ENCODE measurements around the gene CAPG.

Gene CAPG

DNA sequence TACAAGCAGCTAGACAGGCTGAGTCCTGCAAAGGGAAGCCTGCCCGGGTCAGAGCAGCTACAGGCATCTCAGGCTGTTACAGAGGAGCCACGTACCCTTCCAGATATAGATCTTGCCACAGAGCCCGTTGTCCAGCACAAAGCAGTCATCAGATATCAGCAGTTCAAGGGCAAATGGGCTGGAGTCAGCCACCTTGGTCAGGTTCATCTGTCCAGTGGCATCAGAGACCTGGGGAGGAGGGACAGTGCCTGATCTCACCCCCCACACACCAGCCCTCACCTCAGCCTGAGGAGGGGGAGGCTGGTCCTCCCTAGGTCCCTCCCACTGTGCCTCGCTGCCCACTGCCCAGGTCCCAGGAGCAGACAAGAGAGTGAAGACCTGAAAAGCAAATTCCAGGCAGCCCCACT lies 12.2 kb downstream of the CAPG start:
- no peak overlapping the region for H3K4me3 ChIP-seq (ENCODE audit: low read depth, low read length)
- DNase-seq (ENCODE audit: low read depth), result no peak
- in situ Hi-C loops (cut with HindIII; ENCODE audit: low sequenced_read_pairs), result no loop called here
- TF ChIP-seq, protein P1, sequence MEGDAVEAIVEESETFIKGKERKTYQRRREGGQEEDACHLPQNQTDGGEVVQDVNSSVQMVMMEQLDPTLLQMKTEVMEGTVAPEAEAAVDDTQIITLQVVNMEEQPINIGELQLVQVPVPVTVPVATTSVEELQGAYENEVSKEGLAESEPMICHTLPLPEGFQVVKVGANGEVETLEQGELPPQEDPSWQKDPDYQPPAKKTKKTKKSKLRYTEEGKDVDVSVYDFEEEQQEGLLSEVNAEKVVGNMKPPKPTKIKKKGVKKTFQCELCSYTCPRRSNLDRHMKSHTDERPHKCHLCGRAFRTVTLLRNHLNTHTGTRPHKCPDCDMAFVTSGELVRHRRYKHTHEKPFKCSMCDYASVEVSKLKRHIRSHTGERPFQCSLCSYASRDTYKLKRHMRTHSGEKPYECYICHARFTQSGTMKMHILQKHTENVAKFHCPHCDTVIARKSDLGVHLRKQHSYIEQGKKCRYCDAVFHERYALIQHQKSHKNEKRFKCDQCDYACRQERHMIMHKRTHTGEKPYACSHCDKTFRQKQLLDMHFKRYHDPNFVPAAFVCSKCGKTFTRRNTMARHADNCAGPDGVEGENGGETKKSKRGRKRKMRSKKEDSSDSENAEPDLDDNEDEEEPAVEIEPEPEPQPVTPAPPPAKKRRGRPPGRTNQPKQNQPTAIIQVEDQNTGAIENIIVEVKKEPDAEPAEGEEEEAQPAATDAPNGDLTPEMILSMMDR (IDR thresholded peaks at IDR 0.05; ENCODE audit: low read depth, low read length, missing control alignments), result no peak

DNA sequence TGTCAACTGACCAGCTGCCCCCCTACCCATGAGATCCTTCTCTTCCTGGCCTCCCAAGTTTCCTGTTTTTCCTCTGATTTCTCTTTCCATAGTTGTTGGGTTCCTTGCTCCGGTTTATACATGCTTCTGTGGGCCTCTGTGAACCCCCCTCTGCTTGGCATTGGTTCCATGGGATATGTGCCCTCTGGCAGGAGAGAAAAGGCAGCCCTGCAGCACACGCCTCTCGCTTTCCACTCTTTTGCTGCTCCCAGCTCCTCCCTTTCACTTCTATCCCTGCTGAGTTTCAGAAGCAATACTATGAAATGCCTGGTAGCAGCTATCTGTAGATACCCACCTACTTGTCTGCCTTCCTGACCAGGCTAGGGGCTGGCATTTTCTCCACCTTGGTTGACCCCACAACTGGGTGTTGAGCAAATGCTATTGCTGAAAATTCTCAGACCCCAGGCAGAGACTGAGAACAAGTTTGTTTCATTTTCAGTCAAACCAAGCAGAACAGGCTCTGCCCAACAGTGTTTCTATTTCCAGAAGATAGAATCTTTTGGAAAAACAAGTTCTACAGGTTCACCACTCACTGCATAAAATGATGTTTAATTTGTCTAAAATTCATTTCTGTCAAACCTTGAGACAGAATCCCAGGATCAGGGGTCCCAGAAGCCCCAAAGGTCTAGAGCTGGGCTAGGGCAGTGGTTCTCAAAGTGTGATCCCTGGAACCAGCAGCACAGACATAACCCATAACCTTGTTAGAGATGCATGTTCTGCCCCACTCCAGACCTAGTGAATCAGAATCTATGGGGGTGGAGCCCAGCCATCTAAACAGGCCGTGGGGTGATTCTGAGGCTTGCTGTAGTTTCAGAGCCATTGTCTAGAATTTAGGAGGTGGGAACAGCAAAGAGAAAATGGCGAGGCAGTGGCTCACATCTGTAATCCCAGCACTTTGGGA lies 13.4 kb downstream of the CAPG start:
- TF ChIP-seq, protein P1 (IDR thresholded peaks at IDR 0.05; ENCODE audit: low read depth, low read length, missing control alignments), result no peak
- in situ Hi-C loops (cut with HindIII; ENCODE audit: low sequenced_read_pairs), result no loop called here
- DNase-seq (ENCODE audit: low read depth), result no peak
- H3K4me3 ChIP-seq (ENCODE audit: low read depth, low read length), result no peak overlapping the region

DNA sequence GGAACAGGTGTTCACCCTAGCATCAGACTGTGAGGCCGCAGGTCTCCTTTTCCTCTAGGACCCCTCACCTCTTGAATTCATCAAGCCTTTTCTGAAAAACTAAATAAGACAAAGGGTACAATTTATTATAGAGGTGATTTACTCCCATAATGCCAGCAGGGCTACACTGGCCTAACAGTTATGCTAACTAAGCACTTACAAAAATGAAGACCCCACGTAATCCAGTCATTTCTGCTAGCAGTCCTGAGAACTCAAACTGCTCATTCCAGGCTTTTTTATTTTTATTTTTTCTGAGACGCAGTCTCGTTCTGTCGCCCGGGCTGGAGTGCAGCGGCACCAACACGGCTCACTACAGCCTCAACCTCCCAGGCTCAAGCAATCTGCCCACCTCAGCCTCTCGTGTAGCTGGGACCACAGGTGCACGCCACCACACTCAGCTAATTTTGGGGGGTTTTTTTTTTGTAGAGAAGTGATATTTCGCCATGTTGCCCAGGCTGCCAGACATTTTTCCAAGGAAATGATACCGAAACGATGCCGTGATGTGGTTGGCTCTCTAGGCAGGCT lies 14.2 kb downstream of the CAPG start:
- in situ Hi-C loops (cut with HindIII; ENCODE audit: low sequenced_read_pairs), result no loop called here
- TF ChIP-seq, protein P1 (IDR thresholded peaks at IDR 0.05; ENCODE audit: low read depth, low read length, missing control alignments), result no peak
- no peak for DNase-seq (ENCODE audit: low read depth)
- H3K4me3 ChIP-seq (ENCODE audit: low read depth, low read length), result no peak overlapping the region

DNA sequence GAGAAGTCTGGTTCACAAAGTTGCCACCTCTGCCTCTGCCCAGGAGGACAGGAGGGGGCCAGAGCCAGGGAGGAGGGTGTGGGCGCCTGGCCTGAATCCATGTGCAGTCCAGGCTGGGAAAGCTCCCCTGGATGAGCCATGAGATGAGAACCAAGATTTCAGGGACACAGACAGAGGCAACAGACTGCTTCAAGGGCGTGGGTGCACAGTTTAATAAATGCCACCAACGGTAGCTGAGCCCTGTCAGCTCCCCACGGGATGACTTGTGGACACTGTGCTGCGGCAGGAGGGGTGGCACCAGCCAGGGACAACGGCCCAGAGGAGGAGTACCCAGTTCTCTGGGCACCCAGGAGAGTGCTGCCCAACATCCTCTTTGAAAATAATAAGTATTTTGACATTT lies 15.2 kb downstream of the CAPG start:
- TF ChIP-seq, protein P1 (IDR thresholded peaks at IDR 0.05; ENCODE audit: low read depth, low read length, missing control alignments), result no peak
- no peak for DNase-seq (ENCODE audit: low read depth)
- H3K4me3 ChIP-seq (ENCODE audit: low read depth, low read length), result no peak overlapping the region
- in situ Hi-C loops (cut with HindIII; ENCODE audit: low sequenced_read_pairs), result no loop called here

DNA sequence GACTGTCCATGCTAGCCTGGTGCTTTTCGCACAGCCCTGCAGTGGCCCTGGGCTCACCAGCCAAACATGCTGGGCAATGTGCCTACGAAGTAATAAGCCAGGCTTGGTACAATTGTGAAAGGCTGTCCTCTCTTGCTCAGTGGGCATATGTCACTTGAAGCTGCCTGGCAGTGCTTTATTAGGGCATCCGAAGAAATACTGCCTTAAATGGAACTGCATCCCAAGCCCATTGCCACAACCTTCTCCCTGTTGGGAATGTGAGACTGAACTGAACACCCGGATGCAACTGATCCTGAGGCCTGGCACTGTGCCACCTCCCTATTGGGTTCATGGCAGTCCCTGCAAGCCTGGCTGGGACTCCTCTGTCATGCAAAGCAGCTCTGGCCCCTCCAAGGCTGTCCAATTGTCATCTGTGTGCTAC lies 15.9 kb downstream of the CAPG start:
- no peak overlapping the region for H3K4me3 ChIP-seq (ENCODE audit: low read depth, low read length)
- no peak for DNase-seq (ENCODE audit: low read depth)
- in situ Hi-C loops (cut with HindIII; ENCODE audit: low sequenced_read_pairs), result no loop called here
- TF ChIP-seq, protein P1 (IDR thresholded peaks at IDR 0.05; ENCODE audit: low read depth, low read length, missing control alignments), result no peak

DNA sequence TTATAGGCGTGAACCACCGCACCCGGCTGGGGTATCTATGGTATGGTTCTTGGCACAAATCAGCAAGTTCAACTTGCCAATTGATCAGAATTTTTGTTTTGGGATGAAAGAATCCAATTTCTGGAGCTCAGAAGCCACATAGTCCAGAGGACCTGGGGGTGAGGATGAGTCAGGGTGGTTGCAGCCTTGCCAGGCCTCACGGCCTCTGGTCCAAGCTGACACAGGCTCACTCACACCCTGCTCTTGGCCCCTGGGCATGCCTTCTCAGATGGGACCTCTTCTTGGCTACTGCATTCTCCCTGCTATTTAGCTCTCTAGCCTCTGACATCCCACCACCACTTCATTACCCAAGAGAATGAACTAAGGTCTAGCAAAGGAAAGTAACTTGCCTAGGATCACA lies 16.3 kb downstream of the CAPG start:
- in situ Hi-C loops (cut with HindIII; ENCODE audit: low sequenced_read_pairs), result no loop called here
- TF ChIP-seq, protein P1 (IDR thresholded peaks at IDR 0.05; ENCODE audit: low read depth, low read length, missing control alignments), result no peak
- H3K4me3 ChIP-seq (ENCODE audit: low read depth, low read length), result no peak overlapping the region
- no peak for DNase-seq (ENCODE audit: low read depth)

Measured in astrocyte of the cerebellum (primary cell).